Parathyroid adenoma (tissue), 2 donors: Measurements from ENCODE around the gene TPBGL.

Source experiments
- H2AFZ ChIP-seq: fragments of 300-600 bp; sonication (generic); one replicate; pipeline ENCODE4 v1.7.0; 2017; ENCODE audit warnings: antibody characterized with exemption, mild to moderate bottlenecking
- H3K27ac ChIP-seq: fragments of 300-600 bp; sonication (generic); one replicate; pipeline ENCODE4 v1.7.0; 2017
- H3K27me3 ChIP-seq: fragments of 300-600 bp; sonication (generic); one replicate; pipeline ENCODE4 v1.7.0; 2017; ENCODE audit warnings: low read length; ENCODE audit not compliant: control insufficient read depth, insufficient read depth
- H3K36me3 ChIP-seq: fragments of 300-600 bp; sonication (generic); one replicate; pipeline ENCODE4 v1.7.0; 2017; ENCODE audit warnings: low read length; ENCODE audit not compliant: control insufficient read depth, insufficient read depth
- H3K4me1 ChIP-seq: fragments of 300-600 bp; sonication (generic); one replicate; pipeline ENCODE4 v1.7.0; 2017; ENCODE audit warnings: control low read depth
- H3K4me2 ChIP-seq: fragments of 300-600 bp; sonication (generic); one replicate; pipeline ENCODE4 v1.7.0; 2017; ENCODE audit warnings: low read length
- H3K4me3 ChIP-seq: fragments of 300-600 bp; sonication (generic); one replicate; pipeline ENCODE4 v1.7.0; 2017; ENCODE audit warnings: low read depth, low read length
- H3K79me2 ChIP-seq: fragments of 300-600 bp; sonication (generic); one replicate; pipeline ENCODE4 v1.7.0; 2017; ENCODE audit warnings: control low read depth
- H3K9ac ChIP-seq: fragments of 300-600 bp; sonication (generic); one replicate; pipeline ENCODE4 v1.7.0; 2017; ENCODE audit warnings: mild to moderate bottlenecking
- H3K9me3 ChIP-seq: fragments of 300-600 bp; sonication (generic); one replicate; pipeline ENCODE4 v1.7.0; 2017; ENCODE audit warnings: low read length; ENCODE audit not compliant: control insufficient read depth
- TF ChIP-seq, protein P1 (sequence below): fragments of 300-600 bp; sonication (generic); IDR thresholded peaks from one replicate; pipeline ENCODE4 v1.7.0; 2017; ENCODE audit warnings: antibody characterized with exemption, mild to moderate bottlenecking
- donor health status: primary hyperparathyroidism.

Gene TPBGL

DNA sequence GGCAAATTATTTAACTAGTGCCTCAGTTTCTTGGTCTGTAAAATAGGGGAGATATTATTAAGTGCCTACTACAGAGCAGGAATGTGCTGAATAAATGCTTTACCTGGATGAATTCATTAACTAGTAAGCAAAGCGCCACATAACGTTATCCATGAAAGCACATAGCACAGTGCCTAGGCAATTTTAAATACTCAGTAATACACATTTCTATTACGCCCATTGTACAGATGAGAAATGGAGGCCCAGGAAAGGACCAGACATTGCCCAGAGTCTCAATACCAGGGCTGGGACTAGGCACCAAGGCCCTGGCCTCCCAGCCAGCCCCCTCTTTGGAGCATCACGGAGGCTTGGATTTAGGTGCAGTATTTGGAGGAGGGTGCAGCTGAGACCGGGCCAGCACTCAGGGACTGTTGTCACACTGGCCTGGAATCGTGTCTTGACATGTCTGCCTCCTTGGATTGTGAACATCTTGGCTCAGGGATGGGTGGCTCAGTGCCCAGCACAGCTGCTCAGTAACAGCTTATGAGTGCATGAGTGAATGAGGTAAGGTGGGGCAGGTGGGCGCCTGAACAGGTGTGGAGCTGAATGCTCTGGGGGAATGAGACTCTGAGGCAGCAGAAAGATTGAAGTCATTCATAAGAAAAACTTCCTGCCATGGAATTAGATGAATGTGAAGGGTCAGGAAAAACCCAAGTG lies 42.1 kb upstream of the TPBGL start:
- no peaks in the 10 kb centered on the region for H3K4me1 ChIP-seq
- no peaks in the 10 kb centered on the region for H3K36me3 ChIP-seq
- no peak overlapping the region for H3K27ac ChIP-seq

DNA sequence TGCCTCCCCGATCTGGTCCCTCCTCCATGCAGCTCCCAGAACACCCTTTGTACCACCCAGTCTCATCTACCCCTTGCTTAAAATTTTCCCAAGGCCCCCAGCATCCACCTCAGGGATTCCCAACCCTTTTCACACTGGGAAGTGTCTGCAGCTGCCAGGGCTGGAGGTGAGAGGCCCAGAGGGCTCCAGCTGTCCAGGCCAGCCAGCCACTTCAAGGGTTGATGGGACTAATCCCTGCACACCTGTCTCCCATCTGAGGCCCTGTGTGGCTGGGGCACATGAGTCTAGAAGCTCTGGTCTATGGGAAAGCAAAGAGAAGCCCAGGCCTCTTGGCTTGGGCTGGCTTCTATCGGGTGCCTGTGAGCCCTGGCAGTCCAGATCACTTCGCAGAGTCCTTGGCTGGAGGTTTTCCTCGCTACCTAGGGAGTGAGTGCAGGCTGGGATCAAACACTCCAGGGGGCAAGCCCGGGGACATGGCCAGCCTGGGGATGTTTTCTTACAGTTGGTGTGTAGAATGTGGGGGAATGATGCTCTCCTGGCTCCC lies 41.1 kb upstream of the TPBGL start:
- H3K9ac ChIP-seq = no peak overlapping the region
- no peaks in the 10 kb centered on the region for H3K36me3 ChIP-seq
- TF ChIP-seq, protein P1, sequence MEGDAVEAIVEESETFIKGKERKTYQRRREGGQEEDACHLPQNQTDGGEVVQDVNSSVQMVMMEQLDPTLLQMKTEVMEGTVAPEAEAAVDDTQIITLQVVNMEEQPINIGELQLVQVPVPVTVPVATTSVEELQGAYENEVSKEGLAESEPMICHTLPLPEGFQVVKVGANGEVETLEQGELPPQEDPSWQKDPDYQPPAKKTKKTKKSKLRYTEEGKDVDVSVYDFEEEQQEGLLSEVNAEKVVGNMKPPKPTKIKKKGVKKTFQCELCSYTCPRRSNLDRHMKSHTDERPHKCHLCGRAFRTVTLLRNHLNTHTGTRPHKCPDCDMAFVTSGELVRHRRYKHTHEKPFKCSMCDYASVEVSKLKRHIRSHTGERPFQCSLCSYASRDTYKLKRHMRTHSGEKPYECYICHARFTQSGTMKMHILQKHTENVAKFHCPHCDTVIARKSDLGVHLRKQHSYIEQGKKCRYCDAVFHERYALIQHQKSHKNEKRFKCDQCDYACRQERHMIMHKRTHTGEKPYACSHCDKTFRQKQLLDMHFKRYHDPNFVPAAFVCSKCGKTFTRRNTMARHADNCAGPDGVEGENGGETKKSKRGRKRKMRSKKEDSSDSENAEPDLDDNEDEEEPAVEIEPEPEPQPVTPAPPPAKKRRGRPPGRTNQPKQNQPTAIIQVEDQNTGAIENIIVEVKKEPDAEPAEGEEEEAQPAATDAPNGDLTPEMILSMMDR = no peak
- no peak overlapping the region for H3K27ac ChIP-seq
- no peaks in the 10 kb centered on the region for H3K9me3 ChIP-seq
- no peak overlapping the region for H3K4me3 ChIP-seq
- no peaks in the 10 kb centered on the region for H3K79me2 ChIP-seq
- H3K4me2 ChIP-seq = no peak overlapping the region
- H3K27me3 ChIP-seq = no peaks in the 10 kb centered on the region
- no peak overlapping the region for H2AFZ ChIP-seq
- H3K4me1 ChIP-seq = no peaks in the 10 kb centered on the region

More for the DNA sequence above, 42.1 kb upstream of the TPBGL start:
- H3K79me2 ChIP-seq = no peaks in the 10 kb centered on the region
- no peaks in the 10 kb centered on the region for H3K27me3 ChIP-seq
- H3K4me2 ChIP-seq = no peak overlapping the region
- TF ChIP-seq, protein P1 = no peak
- H2AFZ ChIP-seq = no peak overlapping the region
- no peak overlapping the region for H3K4me3 ChIP-seq
- no peaks in the 10 kb centered on the region for H3K9me3 ChIP-seq
- H3K9ac ChIP-seq = no peak overlapping the region

DNA sequence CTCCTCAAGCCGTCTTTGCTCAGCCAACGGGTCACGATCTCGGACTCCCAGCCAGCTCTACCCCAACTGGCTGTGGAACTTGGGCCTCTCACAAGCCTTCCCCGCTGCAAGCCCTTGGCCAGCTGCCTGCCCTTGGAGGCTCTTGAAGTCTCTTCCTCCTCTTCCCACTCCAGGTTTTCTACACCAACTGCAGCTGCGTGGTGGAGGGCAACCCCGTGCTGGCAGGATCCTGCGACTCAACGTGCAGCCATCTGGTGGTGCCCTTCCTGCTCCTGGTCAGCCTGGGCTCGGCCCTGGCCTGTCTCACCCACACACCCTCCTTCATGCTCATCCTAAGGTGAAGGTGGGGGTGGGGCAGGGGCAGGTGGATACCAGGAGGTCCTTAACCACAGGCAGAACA lies 40.5 kb upstream of the TPBGL start:
- H3K9ac ChIP-seq = no peak overlapping the region
- H3K4me2 ChIP-seq = no peak overlapping the region
- no peak overlapping the region for H2AFZ ChIP-seq
- H3K79me2 ChIP-seq = no peaks in the 10 kb centered on the region
- no peaks in the 10 kb centered on the region for H3K36me3 ChIP-seq
- no peaks in the 10 kb centered on the region for H3K4me1 ChIP-seq
- H3K4me3 ChIP-seq = no peak overlapping the region
- H3K27me3 ChIP-seq = no peaks in the 10 kb centered on the region
- TF ChIP-seq, protein P1 = no peak
- H3K9me3 ChIP-seq = no peaks in the 10 kb centered on the region
- no peak overlapping the region for H3K27ac ChIP-seq

DNA sequence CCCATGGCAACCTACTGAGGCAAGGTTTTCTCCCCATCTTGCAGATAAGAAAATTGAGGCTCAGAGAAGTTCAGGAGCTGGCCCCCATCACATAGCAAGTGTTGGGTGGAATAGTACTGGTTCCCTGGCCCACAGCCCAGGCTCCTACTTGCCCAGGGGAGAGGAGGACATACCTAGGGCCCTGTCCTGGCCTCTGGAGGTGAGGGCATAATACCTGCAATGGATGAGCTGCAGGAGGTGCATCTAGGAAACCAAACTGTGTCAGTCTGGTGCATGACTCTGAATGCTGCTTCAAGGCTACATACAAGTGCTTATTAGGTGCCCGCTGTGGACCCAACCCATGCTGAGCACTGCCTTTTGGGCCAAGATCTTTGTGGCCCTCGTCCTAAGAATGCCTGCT lies 40.0 kb upstream of the TPBGL start:
- TF ChIP-seq, protein P1 = no peak
- H3K36me3 ChIP-seq = no peaks in the 10 kb centered on the region
- no peaks in the 10 kb centered on the region for H3K79me2 ChIP-seq
- no peak overlapping the region for H3K4me2 ChIP-seq
- H3K4me1 ChIP-seq = no peaks in the 10 kb centered on the region
- H3K9me3 ChIP-seq = no peaks in the 10 kb centered on the region
- no peak overlapping the region for H3K27ac ChIP-seq
- no peak overlapping the region for H3K4me3 ChIP-seq
- H3K9ac ChIP-seq = no peak overlapping the region
- no peaks in the 10 kb centered on the region for H3K27me3 ChIP-seq
- H2AFZ ChIP-seq = no peak overlapping the region

DNA sequence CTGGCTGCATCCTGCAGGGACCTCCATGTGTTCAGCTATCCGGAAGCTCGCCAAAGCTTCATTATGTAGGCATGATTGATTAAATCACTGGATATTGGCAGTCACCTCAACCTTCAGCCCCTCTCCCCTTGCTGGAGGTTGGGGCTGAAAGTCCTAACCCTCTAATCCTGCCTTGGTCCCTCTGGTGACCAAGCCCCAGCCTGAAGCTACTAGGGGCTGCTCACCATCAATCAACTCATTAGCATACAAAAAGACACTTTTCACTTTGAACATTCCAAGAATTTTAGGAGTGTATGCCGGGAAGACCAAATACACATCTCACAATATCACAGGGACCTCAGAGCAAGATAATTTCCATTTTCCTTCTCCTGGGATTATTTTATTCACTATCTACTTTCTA lies 38.8 kb upstream of the TPBGL start:
- Histone ChIP-seq H3K36me3 (no peaks in the 10 kb centered on the region), H3K4me2 (no peak overlapping the region), H2AFZ (no peak overlapping the region), H3K27me3 (no peaks in the 10 kb centered on the region), H3K4me3 (no peak overlapping the region), H3K27ac (no peak overlapping the region), H3K79me2 (no peaks in the 10 kb centered on the region), H3K9me3 (no peaks in the 10 kb centered on the region), H3K4me1 (no peaks in the 10 kb centered on the region), H3K9ac (no peak overlapping the region)
- TF ChIP-seq, protein P1 = no peak
